GF-D8 (cell line): ENCODE data around the gene CIDEB.
"Not testable (repeated sequence)": the region's sequence is repeated elsewhere in the genome, so short reads cannot be mapped to it uniquely, and the experiment has no call there.

Experiments used
- DNase-seq: peaks from one replicate; lab custom pipeline; 2025; lab: John Stamatoyannopoulos, UW

CIDEB gene

DNA sequence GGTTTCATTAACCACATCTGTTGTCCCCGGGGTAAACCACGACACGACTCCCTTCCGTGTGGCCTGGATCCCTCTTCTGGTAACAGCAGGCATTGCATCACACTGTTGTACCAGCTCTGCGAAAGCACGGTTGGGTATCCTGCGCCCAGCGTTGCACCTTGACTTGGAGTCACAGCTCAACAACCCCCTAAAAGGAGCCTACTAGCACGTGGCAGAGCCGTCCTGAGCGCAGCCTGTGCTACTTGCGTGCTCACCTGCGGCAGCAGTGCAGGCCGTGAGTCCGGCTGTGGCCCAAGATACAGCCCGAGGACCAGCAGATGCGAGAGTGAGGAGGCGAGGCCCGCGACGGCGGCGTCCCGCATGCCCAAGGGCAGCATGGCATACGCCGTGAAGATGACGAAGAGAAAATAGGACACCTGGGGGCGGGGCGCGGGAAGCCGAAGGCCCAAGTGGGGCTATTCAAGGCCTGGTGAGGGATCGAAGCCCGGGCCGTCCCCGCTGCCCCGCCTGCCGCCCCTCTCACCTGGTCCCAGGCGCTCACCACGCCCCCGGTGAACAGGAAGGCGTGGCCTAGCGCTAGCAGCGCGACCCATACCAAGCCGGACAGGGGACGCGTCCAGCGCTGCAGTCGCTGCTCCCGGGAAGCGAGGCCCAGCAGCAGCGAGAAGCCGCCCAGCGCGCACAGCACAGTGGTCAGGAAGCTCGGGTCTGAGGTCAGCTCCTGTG is 24.7 kb upstream of the CIDEB start:
- DNase-seq, result peak; percentile 59

DNA sequence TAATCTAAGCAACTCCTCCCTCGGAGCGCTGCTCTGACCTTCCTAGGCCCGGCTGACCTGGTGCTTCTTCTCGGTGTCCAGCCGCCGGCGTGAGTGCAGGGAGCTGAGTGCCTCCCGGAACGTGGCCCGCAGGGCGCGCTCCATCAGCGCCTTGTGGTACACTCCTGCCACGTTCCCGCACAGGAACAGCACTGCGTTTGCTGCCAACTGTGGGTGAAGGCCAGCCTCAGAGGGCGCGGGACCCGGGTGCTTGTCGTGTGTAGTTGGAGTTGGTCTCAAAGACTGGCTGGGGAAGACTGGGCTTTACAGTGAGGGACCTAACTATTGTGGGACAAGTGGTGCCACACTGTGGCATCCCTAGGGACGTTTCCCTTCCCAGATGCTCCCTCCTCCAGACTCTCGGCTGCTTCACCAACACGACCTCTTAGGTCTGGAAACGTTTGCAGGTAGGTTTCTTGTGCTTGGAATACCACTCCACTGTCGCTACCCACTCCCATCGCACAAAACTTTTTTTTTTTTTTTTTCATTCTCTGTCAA is 24.0 kb upstream of the CIDEB start:
- no peak for DNase-seq

DNA sequence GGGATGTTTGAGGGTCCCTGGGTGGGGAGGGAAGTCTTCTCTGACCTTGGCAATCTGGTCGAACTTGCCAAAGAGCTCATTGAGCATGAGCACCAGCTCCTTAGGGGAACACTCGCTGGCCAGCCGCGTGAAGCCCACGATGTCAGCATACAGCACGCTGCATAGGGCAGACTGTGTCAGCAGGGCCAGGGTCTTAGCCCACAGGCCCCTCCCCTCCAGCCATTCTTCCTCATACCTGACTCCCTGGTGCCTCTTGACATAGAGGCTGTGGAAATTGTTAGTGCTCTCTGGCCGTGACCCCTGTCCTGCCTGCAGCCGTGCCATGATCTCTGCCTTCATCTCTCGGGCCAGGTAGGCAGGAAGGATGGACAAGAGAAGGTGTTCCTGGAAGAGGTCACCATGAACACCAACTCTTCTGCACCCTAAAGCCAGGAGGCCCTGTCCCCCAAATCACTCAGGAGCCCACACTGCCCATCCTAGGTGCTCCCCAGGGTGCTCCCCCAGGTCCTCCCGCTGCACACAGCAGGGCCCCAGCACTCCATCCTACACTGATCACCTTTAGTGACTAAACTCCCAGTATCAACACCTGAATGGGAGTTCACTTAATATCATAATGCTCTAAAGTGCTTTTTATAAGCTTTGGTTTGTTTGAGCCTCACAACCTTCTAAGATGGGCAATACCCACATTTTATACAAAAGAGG is 23.3 kb upstream of the CIDEB start:
- no peak for DNase-seq

DNA sequence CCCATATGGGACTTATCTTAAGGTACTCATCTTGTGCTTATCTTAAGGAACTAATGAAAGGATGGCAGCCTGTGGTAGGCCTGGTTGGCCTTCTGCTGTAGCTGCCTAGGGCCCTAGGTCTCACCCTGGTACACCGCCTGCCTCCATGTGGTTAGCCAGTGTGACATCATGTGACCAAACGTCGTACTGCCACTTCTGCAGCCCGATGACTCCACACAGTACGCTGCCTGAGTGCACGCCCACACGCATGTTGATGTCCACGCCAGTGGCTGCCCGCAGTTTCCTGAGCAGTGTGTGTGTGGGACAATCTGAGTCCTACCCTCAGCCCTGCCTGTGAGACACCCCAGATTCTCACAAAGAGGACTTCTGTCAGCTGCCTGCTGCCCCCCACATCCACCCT is 22.0 kb upstream of the CIDEB start:
- no peak for DNase-seq

DNA sequence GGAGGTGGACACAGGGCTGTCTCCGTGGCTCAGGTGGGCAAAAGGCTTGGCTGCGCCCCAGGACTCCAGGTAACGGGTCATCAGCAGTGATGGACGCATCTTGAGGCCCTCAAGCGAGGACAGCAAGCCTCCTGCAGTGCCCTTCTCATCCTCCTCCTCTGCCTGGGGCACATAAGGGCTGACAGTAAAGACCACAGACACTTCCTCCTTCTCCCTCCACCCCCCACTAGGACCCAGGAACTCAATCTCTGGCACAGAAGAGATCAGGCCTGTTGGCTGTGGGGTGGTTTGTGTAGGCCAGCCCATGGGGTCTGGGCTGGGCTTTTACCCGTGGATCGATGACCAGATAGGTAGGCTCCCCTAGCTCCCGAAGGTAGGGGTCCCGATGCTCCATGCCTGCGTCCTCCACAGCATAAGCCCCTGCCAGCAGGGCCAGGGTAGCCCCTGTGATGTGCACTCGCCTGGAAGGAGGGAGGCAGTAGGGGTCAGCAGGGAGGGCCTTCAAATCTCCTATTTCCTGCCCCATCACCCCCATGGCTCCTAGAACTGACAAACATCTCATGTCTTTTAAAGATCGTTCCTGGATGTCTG is 21.4 kb upstream of the CIDEB start:
- DNase-seq, result no peak

DNA sequence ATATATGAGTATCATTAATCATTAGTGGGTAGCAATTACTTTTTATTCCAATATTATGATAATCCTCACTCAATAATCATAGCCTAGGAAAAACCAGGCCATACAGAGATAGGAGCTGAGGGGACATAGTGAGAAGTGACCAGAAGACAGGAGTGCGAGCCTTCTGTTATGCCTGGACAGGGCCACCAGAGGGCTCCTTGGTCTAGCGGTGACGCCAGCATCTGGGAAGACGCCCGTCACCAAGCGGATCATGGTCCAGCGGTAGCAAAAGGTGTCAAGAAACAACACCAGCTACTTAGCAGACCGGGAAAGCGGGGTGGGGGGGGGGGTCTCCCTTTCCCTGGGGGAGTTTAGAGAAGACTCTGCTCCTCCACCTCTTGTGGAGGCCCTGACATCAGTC is 20.1 kb upstream of the CIDEB start:
- not testable (repeated sequence) for DNase-seq

DNA sequence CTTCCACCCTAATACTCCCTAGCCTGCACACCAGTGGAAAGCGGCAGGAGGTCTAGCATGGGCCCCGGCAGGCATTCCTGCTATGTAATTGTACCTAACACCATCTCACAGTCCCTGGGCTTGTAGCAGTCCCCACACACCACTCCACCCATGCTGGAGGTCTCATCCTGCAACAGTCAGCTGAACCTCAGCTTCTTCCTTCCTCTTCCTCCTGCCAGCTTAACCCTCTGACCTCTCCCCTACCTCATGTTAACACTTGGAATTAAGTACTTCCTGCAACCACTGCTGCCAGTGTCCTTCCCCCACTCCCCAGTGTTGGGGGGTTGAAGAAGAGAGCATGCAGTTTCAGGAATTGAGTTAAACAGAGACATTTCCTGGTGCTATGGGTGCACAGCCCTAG is 19.5 kb upstream of the CIDEB start:
- peak; percentile 71 for DNase-seq

DNA sequence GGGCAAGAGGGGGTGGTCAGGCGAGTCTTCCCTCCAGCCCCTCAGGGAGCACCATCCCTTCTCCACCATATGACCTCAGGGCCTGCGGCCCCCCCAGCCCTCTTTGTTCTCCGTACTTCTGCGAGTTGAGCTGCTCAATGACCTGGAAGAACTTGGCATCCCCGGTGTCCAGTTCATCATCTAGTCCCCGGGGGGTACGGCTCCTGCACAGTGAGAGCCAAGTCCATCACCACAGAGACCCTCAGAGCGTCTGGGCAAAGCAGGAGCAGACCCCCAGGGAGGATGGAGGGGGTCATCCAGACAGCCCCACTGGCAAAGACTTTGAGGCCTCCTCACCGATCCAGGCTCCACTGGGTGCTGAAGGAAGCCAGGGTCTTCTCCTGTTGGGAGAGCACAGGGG is 18.2 kb upstream of the CIDEB start:
- no peak for DNase-seq

DNA sequence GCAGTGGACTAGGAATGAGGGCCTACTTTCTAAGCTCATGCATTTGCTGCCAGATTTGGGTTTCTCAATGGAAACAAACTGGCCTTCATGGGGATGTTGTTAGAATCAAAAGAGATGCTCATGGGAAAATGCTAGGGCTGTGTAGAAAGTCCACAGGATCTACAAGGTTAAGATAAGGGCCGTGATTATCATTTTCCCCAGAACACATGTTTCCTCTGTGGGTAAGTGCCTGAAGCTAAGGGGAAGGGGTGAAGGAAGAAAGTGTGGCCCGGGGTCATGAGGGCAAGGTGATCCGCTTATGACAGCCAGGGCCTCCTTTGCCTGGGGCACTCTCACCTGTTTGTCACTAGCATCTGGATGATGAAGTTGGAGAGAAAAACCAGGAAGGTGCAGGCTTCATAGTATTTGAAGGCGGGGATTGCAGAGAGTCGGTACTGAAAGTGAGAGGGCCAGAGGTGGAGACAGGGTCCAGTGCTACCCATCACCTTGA is 17.3 kb upstream of the CIDEB start:
- no peak for DNase-seq

DNA sequence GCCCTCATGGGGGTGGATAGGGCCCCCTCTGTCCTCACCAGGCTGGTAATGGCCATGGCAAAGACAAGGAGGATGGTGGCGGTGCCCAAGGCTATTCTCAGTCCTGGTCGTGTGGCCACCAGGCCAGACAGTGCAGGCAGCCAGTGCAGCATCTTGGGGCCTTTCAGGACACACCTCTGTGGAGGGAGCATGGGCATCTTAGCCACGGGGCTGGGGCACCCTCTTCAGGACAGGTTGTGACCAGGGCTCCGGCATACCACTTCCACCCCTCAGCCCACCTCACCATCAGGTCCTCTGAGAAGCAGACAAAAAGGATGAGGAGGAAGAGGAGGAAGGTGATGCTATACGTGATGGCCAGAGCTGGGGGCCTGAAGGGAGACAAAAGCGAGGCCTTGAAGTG is 16.2 kb upstream of the CIDEB start:
- DNase-seq, result no peak

DNA sequence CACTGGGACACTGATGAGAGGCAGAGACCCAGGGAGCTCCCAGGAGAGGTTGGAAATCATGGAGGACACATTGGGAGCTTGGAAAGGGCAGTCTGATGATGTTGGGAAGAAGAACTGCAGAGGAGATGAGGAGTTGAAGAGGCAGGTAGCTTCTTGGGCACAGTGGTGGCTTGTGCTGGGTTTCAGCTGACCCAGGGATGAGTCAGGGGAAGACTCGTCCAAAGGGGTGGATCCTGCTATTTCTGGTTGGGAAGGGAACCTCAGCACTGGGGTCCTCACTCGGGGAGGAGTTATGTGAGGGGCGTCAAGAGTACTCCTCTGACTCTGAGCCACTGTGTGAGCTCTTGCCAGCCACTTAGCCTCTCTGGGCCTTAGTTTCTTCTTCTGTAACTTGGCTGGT is 15.6 kb upstream of the CIDEB start:
- DNase-seq, result no peak

DNA sequence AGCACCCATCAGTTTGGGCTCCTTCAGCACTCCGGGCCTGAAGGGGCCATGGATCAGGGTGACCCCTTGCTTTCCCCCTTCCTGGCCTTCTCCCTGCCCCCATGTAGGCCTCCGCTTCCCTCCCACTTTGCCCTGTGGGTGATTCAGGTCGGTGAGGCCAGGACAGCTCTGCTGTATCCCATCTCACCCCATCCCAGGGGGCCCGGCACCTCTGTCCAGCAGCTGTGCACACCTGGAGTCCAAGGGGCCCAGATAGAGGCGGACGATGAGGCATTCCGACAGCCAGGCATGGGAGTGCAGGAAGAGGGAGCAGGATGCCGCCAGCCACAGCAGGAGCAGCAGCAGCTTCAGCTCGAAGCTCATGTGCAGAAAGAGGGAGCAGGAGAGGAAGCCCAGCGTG is 14.9 kb upstream of the CIDEB start:
- no peak for DNase-seq

DNA sequence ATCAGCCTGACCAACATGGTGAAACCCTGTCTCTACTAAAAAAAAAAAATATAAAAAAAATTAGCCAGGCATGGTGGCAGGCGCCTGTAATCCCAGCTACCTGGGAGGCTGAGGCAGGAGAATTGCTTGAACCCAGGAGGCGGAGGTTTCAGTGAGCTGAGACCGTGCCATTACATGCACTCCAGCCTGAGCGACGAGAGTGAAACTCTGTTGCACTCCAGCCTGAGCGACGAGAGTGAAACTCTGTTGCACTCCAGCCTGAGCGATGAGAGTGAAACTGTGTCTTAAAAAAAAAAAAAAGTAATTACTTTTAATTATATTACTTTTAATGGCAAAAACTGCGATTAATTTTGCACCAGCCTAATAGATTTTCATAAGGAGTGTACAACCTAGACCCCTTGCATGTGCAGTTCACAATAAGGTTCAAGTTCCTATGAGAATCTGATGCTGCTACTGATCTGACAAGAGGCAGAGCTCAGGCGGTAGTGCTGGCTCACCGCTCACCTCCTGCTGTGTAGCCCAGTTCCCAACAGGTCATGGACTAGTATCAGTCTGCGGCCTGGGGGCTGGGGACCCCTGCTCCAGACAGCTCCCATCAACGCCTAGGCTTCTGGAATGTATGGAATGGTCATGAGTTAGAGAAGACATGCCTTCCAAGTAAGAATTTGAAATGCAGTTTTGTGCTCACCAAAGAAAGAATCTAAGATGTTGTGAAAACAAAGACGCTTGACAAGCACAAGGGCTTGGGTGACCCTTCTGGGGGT is 13.6 kb upstream of the CIDEB start:
- no peak for DNase-seq

DNA sequence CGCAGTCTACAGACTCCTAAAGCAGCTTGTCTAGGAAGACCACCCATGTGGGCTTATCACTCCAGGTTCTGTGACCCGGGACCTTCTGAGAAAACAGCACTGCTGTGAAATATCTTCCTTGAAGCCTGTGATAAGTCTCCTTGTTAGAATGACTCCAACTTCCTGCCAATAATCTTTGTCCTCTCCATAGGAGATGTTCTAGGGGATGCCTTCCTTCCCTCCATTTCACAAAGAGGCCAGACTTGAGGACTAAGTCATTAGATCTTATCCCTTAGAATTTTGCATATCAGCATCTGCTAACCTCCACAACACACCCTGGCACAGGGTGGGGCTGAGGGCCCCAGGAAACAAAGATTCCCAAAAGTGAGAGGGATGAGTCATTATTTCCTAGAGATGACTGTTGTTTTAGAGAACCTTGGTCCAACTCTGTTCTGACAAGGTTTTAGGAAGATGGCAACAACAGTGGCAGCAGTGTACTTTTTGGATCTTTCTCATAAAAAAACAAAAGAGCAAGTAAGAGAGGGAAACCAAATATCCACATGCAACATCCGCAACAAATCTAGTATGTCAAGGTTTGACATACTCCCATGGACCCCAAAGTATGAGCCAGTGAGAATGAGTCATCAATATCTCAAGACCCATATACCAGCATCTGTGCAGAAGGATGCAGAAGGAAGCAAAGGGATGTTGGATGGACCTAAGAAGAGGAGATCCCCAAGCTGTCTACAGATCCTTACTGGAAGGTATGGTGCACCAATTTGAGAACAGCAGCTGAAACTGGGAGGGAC is 9.6 kb upstream of the CIDEB start:
- no peak for DNase-seq

DNA sequence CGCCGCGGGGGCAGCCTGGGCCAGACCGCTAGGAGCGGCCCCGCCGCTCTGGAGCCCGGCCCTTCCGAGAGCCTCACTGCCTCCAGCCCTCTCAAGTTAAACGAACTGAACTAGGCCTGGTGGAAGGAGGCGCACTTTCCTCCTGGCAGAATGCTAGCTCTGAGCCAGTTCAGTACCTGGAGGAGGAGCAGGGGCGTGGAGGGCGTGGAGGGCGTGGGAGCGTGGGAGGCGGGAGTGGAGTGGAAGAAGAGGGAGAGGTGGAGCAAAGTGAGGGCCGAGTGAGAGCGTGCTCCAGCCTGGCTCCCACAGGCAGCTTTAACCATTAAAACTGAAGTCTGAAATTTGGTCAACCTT is 8.8 kb upstream of the CIDEB start:
- no peak for DNase-seq

DNA sequence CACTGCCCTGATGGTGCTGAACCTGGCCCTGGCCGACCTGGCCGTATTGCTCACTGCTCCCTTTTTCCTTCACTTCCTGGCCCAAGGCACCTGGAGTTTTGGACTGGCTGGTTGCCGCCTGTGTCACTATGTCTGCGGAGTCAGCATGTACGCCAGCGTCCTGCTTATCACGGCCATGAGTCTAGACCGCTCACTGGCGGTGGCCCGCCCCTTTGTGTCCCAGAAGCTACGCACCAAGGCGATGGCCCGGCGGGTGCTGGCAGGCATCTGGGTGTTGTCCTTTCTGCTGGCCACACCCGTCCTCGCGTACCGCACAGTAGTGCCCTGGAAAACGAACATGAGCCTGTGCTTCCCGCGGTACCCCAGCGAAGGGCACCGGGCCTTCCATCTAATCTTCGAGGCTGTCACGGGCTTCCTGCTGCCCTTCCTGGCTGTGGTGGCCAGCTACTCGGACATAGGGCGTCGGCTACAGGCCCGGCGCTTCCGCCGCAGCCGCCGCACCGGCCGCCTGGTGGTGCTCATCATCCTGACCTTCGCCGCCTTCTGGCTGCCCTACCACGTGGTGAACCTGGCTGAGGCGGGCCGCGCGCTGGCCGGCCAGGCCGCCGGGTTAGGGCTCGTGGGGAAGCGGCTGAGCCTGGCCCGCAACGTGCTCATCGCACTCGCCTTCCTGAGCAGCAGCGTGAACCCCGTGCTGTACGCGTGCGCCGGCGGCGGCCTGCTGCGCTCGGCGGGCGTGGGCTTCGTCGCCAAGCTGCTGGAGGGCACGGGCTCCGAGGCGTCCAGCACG is 8.2 kb upstream of the CIDEB start:
- DNase-seq, result no peak

DNA sequence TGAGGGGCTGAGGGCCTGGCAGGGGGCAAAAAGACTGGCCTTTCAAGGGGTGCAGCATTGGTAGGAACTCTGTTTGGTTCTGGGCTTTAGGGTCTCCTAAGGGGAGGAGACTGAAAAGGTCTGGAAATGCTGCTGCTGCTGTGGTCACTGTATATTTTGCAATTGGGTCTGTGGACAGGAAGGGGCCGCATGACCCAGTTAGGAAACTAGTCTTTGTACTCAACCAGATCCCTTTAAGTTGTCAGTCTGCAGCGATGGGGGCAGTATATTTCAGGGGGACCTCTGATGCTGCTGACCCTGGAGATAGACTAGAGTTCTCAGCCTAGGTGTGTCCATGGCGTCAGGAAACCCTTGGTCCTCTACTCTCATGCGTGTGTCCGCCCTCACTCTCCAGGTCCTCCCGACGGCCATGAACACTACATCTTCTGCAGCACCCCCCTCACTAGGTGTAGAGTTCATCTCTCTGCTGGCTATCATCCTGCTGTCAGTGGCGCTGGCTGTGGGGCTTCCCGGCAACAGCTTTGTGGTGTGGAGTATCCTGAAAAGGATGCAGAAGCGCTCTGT is 7.5 kb upstream of the CIDEB start:
- no peak for DNase-seq

DNA sequence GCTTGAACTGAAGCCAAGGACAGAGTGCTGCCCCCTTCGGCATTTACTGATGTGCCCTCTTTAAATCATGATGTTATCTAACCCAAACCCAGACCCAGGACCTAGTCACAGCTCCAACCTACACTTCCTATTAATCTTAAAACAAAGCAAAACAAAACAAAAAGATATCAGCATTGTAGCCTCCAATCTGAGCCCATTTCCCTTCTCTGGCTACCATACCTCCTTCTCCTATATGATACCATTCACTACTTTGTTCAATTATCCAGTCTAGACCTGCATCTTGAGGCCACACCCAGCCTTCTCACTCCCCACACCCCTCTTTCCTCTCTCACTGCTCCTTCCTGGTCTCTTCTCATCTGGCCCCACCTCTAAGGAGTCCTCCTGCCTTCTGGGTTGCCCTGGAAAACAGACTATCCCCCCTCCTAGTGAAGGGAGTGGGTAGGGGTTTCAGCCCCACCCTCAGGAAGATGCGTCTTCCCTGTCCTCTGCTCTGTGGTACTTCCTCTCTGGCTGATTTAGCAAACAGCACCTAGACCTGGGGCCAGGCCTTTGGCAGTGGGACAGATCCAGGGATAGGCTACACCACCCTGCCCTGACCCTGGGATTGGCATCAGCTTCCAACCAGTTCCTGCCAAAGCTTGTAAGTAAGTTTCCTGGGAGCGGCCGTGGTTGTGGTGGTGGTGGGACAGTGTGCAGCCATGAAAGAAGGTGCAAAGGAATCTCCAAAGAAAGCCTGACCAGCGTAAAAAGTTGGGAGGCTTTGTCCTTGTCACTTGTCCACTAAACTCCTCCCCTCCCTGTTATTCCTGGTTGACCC is 6.8 kb upstream of the CIDEB start:
- no peak for DNase-seq

DNA sequence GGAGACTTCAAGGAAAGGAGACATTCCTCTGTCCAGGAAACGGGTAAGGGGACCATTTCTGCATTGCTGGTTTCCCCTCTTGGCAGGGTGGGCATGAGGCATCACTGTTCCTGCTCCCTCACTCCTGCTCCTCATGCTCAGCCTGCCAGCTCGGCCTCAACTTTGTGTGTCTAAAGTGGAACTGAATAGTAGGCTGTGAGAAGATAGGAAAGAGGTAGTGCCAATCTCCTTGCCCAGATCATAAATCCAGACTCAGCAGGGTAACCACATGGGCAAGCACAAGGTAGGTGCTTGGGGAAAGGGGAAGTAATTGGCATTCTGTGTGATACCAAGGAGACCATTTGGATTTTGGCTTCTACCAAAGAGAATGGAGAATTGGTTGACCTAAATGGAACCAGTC is 6.1 kb upstream of the CIDEB start:
- DNase-seq, result peak; percentile 52
